H9 (cell line): Measurements from ENCODE around the gene SOX4. TPM values are rescaled to one million over a fixed set of nuclear protein-coding genes. Genes with fewer than 3 reads are reported as not detected.
"Not testable (repeated sequence)": the region's sequence is repeated elsewhere in the genome, so short reads cannot be mapped to it uniquely, and the experiment has no call there.

Source experiments
- DNase-seq: peaks from one replicate; pipeline ENCODE4 v3.0.0-alpha.2; 2017
- H2AFZ ChIP-seq: one replicate; pipeline ENCODE4 v1.6.1; 2013; ENCODE audit warnings: mild to moderate bottlenecking, low read length, control low read depth, moderate library complexity
- H2AK5ac ChIP-seq: 2 replicates; pipeline ENCODE4 v1.6.1; 2013; ENCODE audit warnings: low read length, control low read depth, mixed read lengths; ENCODE audit not compliant: insufficient read length
- H2BK120ac ChIP-seq: one replicate; pipeline ENCODE4 v1.6.1; 2013; ENCODE audit warnings: low read depth, mild to moderate bottlenecking, low read length, control low read depth, inconsistent platforms; ENCODE audit not compliant: poor library complexity, severe bottlenecking
- H2BK12ac ChIP-seq: 2 replicates; pipeline ENCODE4 v1.6.1; 2013; ENCODE audit warnings: low read length, control low read depth, mixed read lengths, low read depth; ENCODE audit not compliant: insufficient read length
- H2BK15ac ChIP-seq: 2 replicates; pipeline ENCODE4 v1.6.1; 2013; ENCODE audit warnings: low read depth, low read length, control low read depth
- H2BK20ac ChIP-seq: one replicate; pipeline ENCODE4 v1.6.1; 2013; ENCODE audit warnings: low read depth, mild to moderate bottlenecking, low read length, control low read depth, inconsistent platforms; ENCODE audit not compliant: poor library complexity, severe bottlenecking
- H2BK5ac ChIP-seq: 2 replicates; pipeline ENCODE4 v1.6.1; 2013; ENCODE audit warnings: low read length, control low read depth, mixed read lengths; ENCODE audit not compliant: insufficient read length
- H3K14ac ChIP-seq: 2 replicates; pipeline ENCODE4 v1.6.1; 2013; ENCODE audit warnings: low read length, control low read depth; ENCODE audit not compliant: insufficient read depth
- H3K18ac ChIP-seq: 2 replicates; pipeline ENCODE4 v1.6.1; 2013; ENCODE audit warnings: low read depth, mild to moderate bottlenecking, mixed read lengths, low read length, control low read depth; ENCODE audit not compliant: insufficient read length
- H3K23ac ChIP-seq: 2 replicates; pipeline ENCODE4 v1.6.1; 2013; ENCODE audit warnings: low read length, control low read depth, mixed read lengths, low read depth; ENCODE audit not compliant: insufficient read length
- H3K23me2 ChIP-seq: 2 replicates; pipeline ENCODE4 v1.6.1; 2013; ENCODE audit warnings: low read depth, mild to moderate bottlenecking, mixed read lengths, low read length, control low read depth; ENCODE audit not compliant: insufficient read length, poor library complexity, severe bottlenecking
- H3K27ac ChIP-seq: 2 replicates; pipeline ENCODE4 v1.5.1; 2013; ENCODE audit warnings: low read length, control low read depth, mixed read lengths, low read depth; ENCODE audit not compliant: insufficient read length
- H3K27me3 ChIP-seq: 2 replicates; pipeline ENCODE4 v1.6.1; 2013; ENCODE audit warnings: low read length, control low read depth, inconsistent platforms; ENCODE audit not compliant: insufficient read depth
- H3K4ac ChIP-seq: 2 replicates; pipeline ENCODE4 v1.6.1; 2013; ENCODE audit warnings: low read depth, mild to moderate bottlenecking, control low read depth, inconsistent platforms, low read length, moderate library complexity
- H3K4me1 ChIP-seq: 2 replicates; pipeline ENCODE4 v1.6.1; 2013; ENCODE audit warnings: low read length, control low read depth, inconsistent platforms; ENCODE audit not compliant: insufficient read depth
- H3K4me2 ChIP-seq: 2 replicates; pipeline ENCODE4 v1.6.1; 2013; ENCODE audit warnings: low read length, control low read depth, mixed read lengths; ENCODE audit not compliant: insufficient read length, insufficient read depth
- H3K56ac ChIP-seq: 2 replicates; pipeline ENCODE4 v1.6.1; 2013; ENCODE audit warnings: low read depth, mild to moderate bottlenecking, mixed read lengths, low read length, control low read depth; ENCODE audit not compliant: insufficient read length
- H3K79me1 ChIP-seq: 2 replicates; pipeline ENCODE4 v1.6.1; 2013; ENCODE audit warnings: low read depth, mild to moderate bottlenecking, moderate library complexity, low read length, control low read depth, inconsistent platforms; ENCODE audit not compliant: insufficient read depth, poor library complexity, severe bottlenecking
- H3K79me2 ChIP-seq: 2 replicates; pipeline ENCODE4 v1.6.1; 2013; ENCODE audit warnings: low read length, control low read depth, inconsistent platforms; ENCODE audit not compliant: insufficient read depth
- H3K9ac ChIP-seq: 2 replicates; pipeline ENCODE4 v1.6.1; 2013; ENCODE audit warnings: low read length, control low read depth, mixed read lengths; ENCODE audit not compliant: insufficient read length; ENCODE audit errors: extremely low read depth
- H3K9me3 ChIP-seq: one replicate; pipeline ENCODE4 v1.6.1; 2013; ENCODE audit warnings: low read depth, low read length, inconsistent platforms; ENCODE audit not compliant: control insufficient read depth
- H3T11ph ChIP-seq: one replicate; pipeline ENCODE4 v1.6.1; 2013; ENCODE audit warnings: mild to moderate bottlenecking, low read length, control low read depth, inconsistent platforms
- H4K20me1 ChIP-seq: one replicate; pipeline ENCODE4 v1.6.1; 2013; ENCODE audit not compliant: control insufficient read depth, insufficient read length, insufficient read depth
- H4K5ac ChIP-seq: 2 replicates; pipeline ENCODE4 v1.6.1; 2013; ENCODE audit warnings: low read depth, mild to moderate bottlenecking, mixed read lengths, low read length, control low read depth; ENCODE audit not compliant: insufficient read length
- H4K8ac ChIP-seq: replicated peaks from 2 replicates; pipeline ENCODE4 v1.6.1; 2013; ENCODE audit warnings: low read length, control low read depth, mixed read lengths, low read depth; ENCODE audit not compliant: insufficient read length
- H4K91ac ChIP-seq: 2 replicates; pipeline ENCODE4 v1.6.1; 2013; ENCODE audit warnings: low read depth, mild to moderate bottlenecking, moderate library complexity, mixed read lengths, low read length, control low read depth; ENCODE audit not compliant: insufficient read length
- H3K27ac Mint-ChIP-seq, 3 experiments: 2 replicates in 2 of 3; 3 replicates in 1 of 3; pipeline ENCODE4 v1.8.0; 2020 to 2021; ENCODE audit warnings: mixed read lengths in 3 of 3, mild to moderate bottlenecking in 1 of 3, moderate library complexity in 1 of 3
- H3K27me3 Mint-ChIP-seq: 2 replicates; pipeline ENCODE4 v1.8.0; 2021; ENCODE audit warnings: low read depth, mild to moderate bottlenecking, moderate library complexity, mixed read lengths
- H3K36me3 Mint-ChIP-seq, 3 experiments: 2 replicates in 2 of 3; 3 replicates in 1 of 3; pipeline ENCODE4 v1.8.0; 2020 to 2021; ENCODE audit warnings: low read depth in 3 of 3, mixed read lengths in 3 of 3; ENCODE audit not compliant: insufficient read depth in 1 of 3
- H3K4me1 Mint-ChIP-seq, 2 experiments: 2 replicates each; pipeline ENCODE4 v1.8.0; 2020; ENCODE audit warnings: mixed read lengths in 2 of 2
- H3K4me3 Mint-ChIP-seq, 2 experiments: 2 replicates in 1 of 2; 3 replicates in 1 of 2; pipeline ENCODE4 v1.8.0; 2020 to 2021; ENCODE audit warnings: mild to moderate bottlenecking in 2 of 2, mixed read lengths in 2 of 2, moderate library complexity in 1 of 2
- H3K9me3 Mint-ChIP-seq, 2 experiments: 2 replicates in 1 of 2; 3 replicates in 1 of 2; pipeline ENCODE4 v1.8.0; 2020; ENCODE audit warnings: mild to moderate bottlenecking in 2 of 2, mixed read lengths in 2 of 2, moderate library complexity in 1 of 2
- CTCF ChIP-seq: fragments of 200-600 bp; sonication (generic); conservative IDR thresholded peaks from 3 replicates; pipeline ENCODE4 v1.8.0; 2021; ENCODE audit warnings: antibody characterized with exemption, mild to moderate bottlenecking
- WGBS: extraction: QIAGEN DNeasy Blood & Tissue Kit; methylation state at CpG from one replicate; pipeline ENCODE4 v1.1.7; 2013; ENCODE audit warnings: missing lambda C conversion rate, low lambda C conversion rate, mixed read lengths; ENCODE audit not compliant: insufficient read length; ENCODE audit errors: extremely low coverage; 5-methylcytosine and 5-hydroxymethylcytosine counted together
- long read RNA-seq: library from polyadenylated mRNA; unstranded; transcript quantifications from one replicate; pipeline ENCODE4 v2.0.0, GENCODE V29; 2020
- total RNA-seq: library from RNA; stranded (reverse); gene quantifications from 2 replicates; pipeline ENCODE4 v1.2.1, GENCODE V29; 2021

SOX4 gene
- total RNA-seq = 108 and 112 TPM in 2 replicates
- long read RNA-seq, full-length matches to known transcripts = 48 of 49 reads
- long read RNA-seq, partial matches to known transcripts = 0 of 49 reads
- long read RNA-seq, other reads (novel, unspliced or antisense) = 1 of 49 reads

GRCh38 chr6:21593412-21593926 lies at the start of gene SOX4:
Gene SOX4, plus strand, starts transcription at chr6:21593751. Its CDS starts 784 bp downstream, at chr6:21594535.
- Histone ChIP-seq H3K79me2 (peaks cover 37% of the 10 kb centered on the region; the same call in 1 of the 2 replicates), H4K5ac (no peak within 1 kb of the TSS), H3T11ph (no peak within 1 kb of the TSS), H2BK120ac (no peak within 1 kb of the TSS), H2AFZ (no peak within 1 kb of the TSS), H4K91ac (no peak within 1 kb of the TSS), H2BK20ac (no peak within 1 kb of the TSS), H2AK5ac (no peak within 1 kb of the TSS), H3K9me3 (no peaks in the 10 kb centered on the region), H3K9ac (peak within 1 kb of the TSS; percentile 91), H3K4me2 (peak within 1 kb of the TSS; percentile 93), H2BK5ac (no peak within 1 kb of the TSS), H3K4ac (no peak within 1 kb of the TSS), H3K14ac (peak within 1 kb of the TSS; percentile 61), H3K4me1 (no peaks in the 10 kb centered on the region), H4K20me1 (no peaks in the 10 kb centered on the region), H3K56ac (no peak within 1 kb of the TSS), H2BK12ac (no peak within 1 kb of the TSS), H3K18ac (peak within 1 kb of the TSS; percentile 9), H3K27me3 (no peaks in the 10 kb centered on the region), H3K23me2 (peaks cover 10% of the 10 kb centered on the region), H3K23ac (no peak within 1 kb of the TSS), H2BK15ac (no peak within 1 kb of the TSS), H3K27ac (peak within 1 kb of the TSS; percentile 56), H3K79me1 (no peaks in the 10 kb centered on the region), H4K8ac (no peak within 1 kb of the TSS)
- peak within 1 kb of the TSS; percentile 92 to 97 (median 97) for H3K27ac Mint-ChIP-seq
- no peak for TF ChIP-seq CTCF
- peaks cover 10 to 18% of the 10 kb centered on the region in 2 experiments for H3K9me3 Mint-ChIP-seq
- peaks cover 30 to 34% (median 32%) of the 10 kb centered on the region in 3 experiments for H3K36me3 Mint-ChIP-seq
- peak within 1 kb of the TSS in 1 of 2 experiments; percentile 16; a peak in 1 of 5 replicates for H3K4me3 Mint-ChIP-seq
- no CpG with 5 or more reads among the region's 19 CpGs for WGBS
- H3K27me3 Mint-ChIP-seq = peaks cover 4% of the 10 kb centered on the region; the same call in 1 of the 2 replicates
- peak; percentile 97 for DNase-seq
- H3K4me1 Mint-ChIP-seq = peaks cover 16 to 20% of the 10 kb centered on the region in 2 experiments

GRCh38 chr6:21552286-21552685 lies 41.3 kb upstream of the SOX4 start:
- H3K4me1 Mint-ChIP-seq, H3K23ac ChIP-seq, H3T11ph ChIP-seq, DNase-seq, H2AK5ac ChIP-seq, H2AFZ ChIP-seq, H3K14ac ChIP-seq, H2BK15ac ChIP-seq, H4K20me1 ChIP-seq, H4K8ac ChIP-seq, H2BK20ac ChIP-seq, H3K79me1 ChIP-seq, H3K27me3 ChIP-seq, H3K9me3 ChIP-seq, H2BK120ac ChIP-seq, H3K4ac ChIP-seq, H4K5ac ChIP-seq, H3K27ac Mint-ChIP-seq, H3K4me1 ChIP-seq, H3K9ac ChIP-seq, H2BK5ac ChIP-seq, H3K56ac ChIP-seq, H3K4me3 Mint-ChIP-seq, H3K27ac ChIP-seq, H3K79me2 ChIP-seq, H3K23me2 ChIP-seq, H3K4me2 ChIP-seq, H3K27me3 Mint-ChIP-seq, H2BK12ac ChIP-seq, H3K18ac ChIP-seq, H4K91ac ChIP-seq: not testable (repeated sequence)
- H3K36me3 Mint-ChIP-seq = peaks cover 3 to 14% (median 7%) of the 10 kb centered on the region in 3 experiments
- H3K9me3 Mint-ChIP-seq = peaks cover 10 to 16% of the 10 kb centered on the region in 2 experiments
- WGBS = no CpG with 5 or more reads among the region's 27 CpGs
